ENCODE results near the gene FAM89B.
A peak's percentile ranks its signal among the peaks of the same experiment; 100 is the strongest.

Gene FAM89B

GRCh38 chr11:65573391-65574079, 1.2 kb downstream of the FAM89B start:
- DNase-seq (ENCODE audit: low read depth) = no peak
- TF ChIP-seq CTCF (conservative IDR thresholded peaks at IDR 0.05; ENCODE audit: low read depth, low read length) = no peak
- peak overlapping the region; percentile 94 for H3K4me3 ChIP-seq (ENCODE audit: low read length)

GRCh38 chr11:65574109-65574810, 1.9 kb downstream of the FAM89B start:
- H3K4me3 ChIP-seq (ENCODE audit: low read length) = peak overlapping the region; percentile 94
- TF ChIP-seq CTCF (conservative IDR thresholded peaks at IDR 0.05; ENCODE audit: low read depth, low read length) = peak; percentile 60
- DNase-seq (ENCODE audit: low read depth) = peak; percentile 76

GRCh38 chr11:65574811-65575567, 2.7 kb downstream of the FAM89B start:
- no peak for DNase-seq (ENCODE audit: low read depth)
- peak overlapping the region; percentile 48 for H3K4me3 ChIP-seq (ENCODE audit: low read length)
- no peak for TF ChIP-seq CTCF (conservative IDR thresholded peaks at IDR 0.05; ENCODE audit: low read depth, low read length)

- peak within 1 kb of the TSS; percentile 50 for H3K4me3 ChIP-seq (ENCODE audit: low read length)
- no peak for DNase-seq (ENCODE audit: low read depth)
- TF ChIP-seq CTCF (conservative IDR thresholded peaks at IDR 0.05; ENCODE audit: low read depth, low read length) = no peak
Measured at GRCh38 chr11:65575568-65576231, 3.4 kb downstream of the FAM89B start, which contains the start of gene EHBP1L1. Gene EHBP1L1, plus strand, starts transcription at chr11:65576053. Its CDS starts 250 bp downstream, at chr11:65576303.

- H3K4me3 ChIP-seq (ENCODE audit: low read length) = peak overlapping the region; percentile 50
- no peak for TF ChIP-seq CTCF (conservative IDR thresholded peaks at IDR 0.05; ENCODE audit: low read depth, low read length)
- DNase-seq (ENCODE audit: low read depth) = no peak
Measured at GRCh38 chr11:65576232-65576866, 4.0 kb downstream of the FAM89B start.
